Smooth muscle cell (in vitro differentiated cells): ENCODE results near the gene TMOD2. TPM values are rescaled to one million over a fixed set of nuclear protein-coding genes. Genes with fewer than 3 reads are reported as not detected.

Source experiments
- DNase-seq: peaks from one replicate; lab custom pipeline; 2025; ENCODE audit not compliant: unreplicated experiment; lab: John Stamatoyannopoulos, UW
- H2AFZ ChIP-seq: fragments of 200-600 bp; sonication (generic); 2 replicates; pipeline ENCODE4 v1.6.0; 2016; ENCODE audit warnings: antibody characterized with exemption, low read depth, mild to moderate bottlenecking
- H3F3A ChIP-seq: fragments of 200-600 bp; sonication (generic); 2 replicates; pipeline ENCODE4 v1.6.0; 2017; ENCODE audit warnings: antibody characterized with exemption, low read depth
- H3K27ac ChIP-seq: fragments of 200-600 bp; sonication (generic); 2 replicates; pipeline ENCODE4 v1.5.1; 2016; ENCODE audit warnings: low read depth, mild to moderate bottlenecking
- H3K27me3 ChIP-seq: fragments of 200-600 bp; sonication (generic); 2 replicates; pipeline ENCODE4 v1.6.1; 2016; ENCODE audit warnings: low read depth, mild to moderate bottlenecking
- H3K36me3 ChIP-seq: fragments of 200-600 bp; sonication (generic); 2 replicates; pipeline ENCODE4 v1.5.1; 2016; ENCODE audit warnings: low read depth
- H3K4me1 ChIP-seq: fragments of 200-600 bp; sonication (generic); 2 replicates; pipeline ENCODE4 v1.5.1; 2016; ENCODE audit warnings: low read depth
- H3K4me2 ChIP-seq: fragments of 200-600 bp; sonication (generic); 2 replicates; pipeline ENCODE4 v1.6.0; 2016; ENCODE audit warnings: mild to moderate bottlenecking
- H3K4me3 ChIP-seq: fragments of 200-600 bp; sonication (generic); 2 replicates; pipeline ENCODE4 v1.5.1; 2016; ENCODE audit warnings: mild to moderate bottlenecking
- H3K79me2 ChIP-seq: fragments of 200-600 bp; sonication (generic); 2 replicates; pipeline ENCODE4 v1.6.0; 2016; ENCODE audit warnings: low read depth, mild to moderate bottlenecking
- H3K9ac ChIP-seq: fragments of 200-600 bp; sonication (generic); 2 replicates; pipeline ENCODE4 v1.6.0; 2016; ENCODE audit warnings: low read depth
- H3K9me3 ChIP-seq: fragments of 200-600 bp; sonication (generic); replicated peaks from 2 replicates; pipeline ENCODE4 v1.5.1; 2016; ENCODE audit warnings: low read depth
- H4K20me1 ChIP-seq: fragments of 200-600 bp; sonication (generic); 2 replicates; pipeline ENCODE4 v1.6.0; 2016; ENCODE audit warnings: low read depth
- WGBS: methylation state at CpG from one replicate; pipeline ENCODE4 v1.1.7; 2016; ENCODE audit warnings: low lambda C conversion rate; 5-methylcytosine and 5-hydroxymethylcytosine counted together
- polyA plus RNA-seq: library from polyadenylated mRNA; unstranded; fragments of >200 nt; fragmentation: Nextera tagmentation; extraction: Ambion mirVana; gene quantifications from 2 replicates; pipeline ENCODE4 v1.2.1, GENCODE V29; 2016
- total RNA-seq: library from RNA; depleted of rRNA; stranded (reverse); fragments of >200 nt; gene quantifications from 2 replicates; pipeline ENCODE4 v1.2.3, GENCODE V29; 2014
- TF ChIP-seq, protein P1 (sequence below): fragments of 200-600 bp; sonication (generic); IDR thresholded peaks from 2 replicates; pipeline ENCODE4 v1.5.1; 2017; ENCODE audit warnings: borderline replicate concordance, mild to moderate bottlenecking, antibody characterized with exemption; ENCODE audit not compliant: insufficient read depth, poor library complexity, severe bottlenecking

TMOD2 gene
- total and polyA plus RNA-seq, 2 experiments from 2014 or later: 1.5 to 4.2 TPM

DNA sequence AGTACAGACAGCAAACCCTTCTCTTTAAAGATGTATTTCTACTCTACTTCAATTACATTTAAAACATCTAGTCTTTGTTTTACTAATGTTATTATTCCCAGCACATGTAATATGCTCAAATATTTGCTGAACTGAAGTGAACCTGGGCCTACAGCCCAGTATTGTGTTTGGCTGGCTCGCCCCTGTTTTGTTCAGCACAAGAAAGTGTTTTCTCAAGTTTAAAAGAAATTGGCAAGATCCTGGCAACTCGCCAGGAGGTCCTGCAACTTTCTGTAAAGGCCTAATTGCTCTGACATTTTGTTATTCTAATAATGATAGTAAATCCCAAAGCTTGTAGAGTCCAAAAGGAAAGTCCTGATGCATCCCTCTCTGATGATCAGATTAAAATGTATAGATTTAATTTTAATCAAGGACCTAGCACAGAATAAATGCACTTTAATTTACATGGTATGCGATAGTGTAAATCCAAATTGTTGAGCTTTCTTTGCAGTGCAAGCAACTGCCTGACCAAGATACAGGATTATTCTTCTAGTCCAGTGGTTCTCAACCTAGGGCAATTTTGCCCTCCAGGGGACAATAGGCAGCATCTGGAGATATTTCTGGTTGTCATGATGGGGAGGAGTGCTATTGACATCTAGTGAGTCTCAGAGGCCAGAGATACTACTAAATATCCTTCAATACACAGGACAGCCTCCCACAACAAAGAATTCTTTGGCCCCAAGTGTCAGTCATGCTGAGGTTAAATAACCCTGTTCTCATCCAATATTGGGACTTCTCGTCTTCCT lies 42.3 kb downstream of the TMOD2 start:
- Histone ChIP-seq H4K20me1 (no peaks in the 10 kb centered on the region), H3K4me1 (no peaks in the 10 kb centered on the region)
- TF ChIP-seq, protein P1, sequence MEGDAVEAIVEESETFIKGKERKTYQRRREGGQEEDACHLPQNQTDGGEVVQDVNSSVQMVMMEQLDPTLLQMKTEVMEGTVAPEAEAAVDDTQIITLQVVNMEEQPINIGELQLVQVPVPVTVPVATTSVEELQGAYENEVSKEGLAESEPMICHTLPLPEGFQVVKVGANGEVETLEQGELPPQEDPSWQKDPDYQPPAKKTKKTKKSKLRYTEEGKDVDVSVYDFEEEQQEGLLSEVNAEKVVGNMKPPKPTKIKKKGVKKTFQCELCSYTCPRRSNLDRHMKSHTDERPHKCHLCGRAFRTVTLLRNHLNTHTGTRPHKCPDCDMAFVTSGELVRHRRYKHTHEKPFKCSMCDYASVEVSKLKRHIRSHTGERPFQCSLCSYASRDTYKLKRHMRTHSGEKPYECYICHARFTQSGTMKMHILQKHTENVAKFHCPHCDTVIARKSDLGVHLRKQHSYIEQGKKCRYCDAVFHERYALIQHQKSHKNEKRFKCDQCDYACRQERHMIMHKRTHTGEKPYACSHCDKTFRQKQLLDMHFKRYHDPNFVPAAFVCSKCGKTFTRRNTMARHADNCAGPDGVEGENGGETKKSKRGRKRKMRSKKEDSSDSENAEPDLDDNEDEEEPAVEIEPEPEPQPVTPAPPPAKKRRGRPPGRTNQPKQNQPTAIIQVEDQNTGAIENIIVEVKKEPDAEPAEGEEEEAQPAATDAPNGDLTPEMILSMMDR: no peak

DNA sequence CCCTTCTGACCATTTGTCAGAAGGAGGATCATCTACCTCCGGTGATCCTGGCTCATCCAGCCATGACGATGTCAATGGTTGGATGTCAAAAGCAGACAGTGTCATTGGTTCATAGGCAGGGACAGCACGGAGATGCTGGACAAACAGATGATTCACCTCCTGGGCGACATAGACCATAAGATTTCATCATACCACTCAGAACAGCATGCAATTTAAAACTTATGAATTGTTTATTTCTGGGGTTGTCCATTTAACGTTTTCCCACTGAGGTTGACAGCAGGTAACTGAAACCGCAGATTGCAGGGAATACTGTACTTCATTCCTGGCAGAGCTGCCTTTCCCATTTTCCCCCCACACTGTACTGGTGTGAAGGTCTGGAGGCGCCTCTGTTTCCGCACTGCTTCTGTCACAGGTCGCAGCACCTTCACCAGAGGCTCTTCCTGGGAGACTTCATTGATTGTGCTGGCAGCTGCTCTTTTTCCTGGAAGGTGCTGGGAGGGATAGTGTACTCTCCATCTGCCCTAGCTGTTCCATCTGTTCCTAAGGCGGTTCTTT lies 45.5 kb downstream of the TMOD2 start:
- WGBS: 86% methylated on average over 10 of the region's 10 CpGs

More for the DNA sequence above, 42.3 kb downstream of the TMOD2 start:
- no peak overlapping the region for H3K4me3 ChIP-seq
- no peak for DNase-seq
- H3K4me2 ChIP-seq: no peak overlapping the region
- WGBS: 95% methylated on average over 4 of the region's 4 CpGs
- H3K9me3 ChIP-seq: no peaks in the 10 kb centered on the region
- H3K27ac ChIP-seq: no peak overlapping the region
- no peaks in the 10 kb centered on the region for H3F3A ChIP-seq
- no peaks in the 10 kb centered on the region for H3K36me3 ChIP-seq
- H3K79me2 ChIP-seq: no peaks in the 10 kb centered on the region
- H2AFZ ChIP-seq: no peak overlapping the region
- H3K9ac ChIP-seq: no peak overlapping the region
- no peaks in the 10 kb centered on the region for H3K27me3 ChIP-seq

DNA sequence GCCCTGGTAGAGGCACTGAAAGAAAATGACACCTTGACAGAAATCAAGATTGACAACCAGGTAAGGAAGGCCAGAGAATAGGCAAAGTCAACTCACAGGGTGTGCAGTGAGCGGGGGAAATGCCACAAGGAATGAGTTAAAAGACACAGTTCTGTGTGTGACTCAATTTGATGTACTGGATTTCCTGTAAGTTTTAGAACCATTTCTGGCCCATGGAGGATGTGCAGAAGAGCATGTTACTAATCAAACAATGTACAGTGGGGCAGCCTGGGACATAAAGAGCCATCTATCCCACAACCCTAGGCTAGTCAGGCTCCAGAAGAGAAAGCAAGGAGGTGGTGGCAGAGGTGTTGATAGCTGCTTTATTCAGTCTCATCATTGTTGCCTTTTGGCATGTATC lies 46.9 kb downstream of the TMOD2 start:
- no peaks in the 10 kb centered on the region for H3K79me2 ChIP-seq
- TF ChIP-seq, protein P1: no peak
- H3K27me3 ChIP-seq: no peaks in the 10 kb centered on the region
- no peak overlapping the region for H3K4me2 ChIP-seq
- no peaks in the 10 kb centered on the region for H3K36me3 ChIP-seq
- H2AFZ ChIP-seq: no peak overlapping the region
- no peak overlapping the region for H3K4me3 ChIP-seq
- no peak overlapping the region for H3K9ac ChIP-seq
- no peaks in the 10 kb centered on the region for H3K4me1 ChIP-seq
- no peaks in the 10 kb centered on the region for H3F3A ChIP-seq
- no peaks in the 10 kb centered on the region for H3K9me3 ChIP-seq
- 81% methylated on average over 1 of the region's 1 CpG for WGBS
- no peak for DNase-seq
- H4K20me1 ChIP-seq: no peaks in the 10 kb centered on the region
- no peak overlapping the region for H3K27ac ChIP-seq

More for the DNA sequence above, 45.5 kb downstream of the TMOD2 start:
- Histone ChIP-seq H3K27ac (no peak overlapping the region), H3F3A (no peaks in the 10 kb centered on the region), H3K4me2 (no peak overlapping the region), H3K4me1 (no peaks in the 10 kb centered on the region), H3K79me2 (no peaks in the 10 kb centered on the region), H3K9me3 (no peaks in the 10 kb centered on the region), H4K20me1 (no peaks in the 10 kb centered on the region), H3K27me3 (no peaks in the 10 kb centered on the region), H3K36me3 (no peaks in the 10 kb centered on the region), H3K4me3 (no peak overlapping the region), H2AFZ (no peak overlapping the region), H3K9ac (no peak overlapping the region)
- TF ChIP-seq, protein P1: no peak
- DNase-seq: no peak
